GM12878 (cell line): ENCODE data around the gene RBBP4. TPM values are rescaled to one million over a fixed set of nuclear protein-coding genes. Genes with fewer than 3 reads are reported as not detected.
A peak's percentile ranks its signal among the peaks of the same experiment; 100 is the strongest.

Source experiments
- CHD2 ChIP-seq: IDR thresholded peaks from 2 replicates; pipeline ENCODE4 v1.6.1; 2011; ENCODE audit warnings: low read depth, low read length, improper control_type of control experiment, borderline replicate concordance
- CHD4 ChIP-seq: fragments of 200-600 bp; sonication (generic); IDR thresholded peaks from 2 replicates; pipeline ENCODE4 v1.6.1; 2016; ENCODE audit warnings: mild to moderate bottlenecking
- EGR1 ChIP-seq, 2 experiments: IDR thresholded peaks; 1 replicate in 1 of 2; 2 replicates in 1 of 2; pipeline ENCODE4 v1.6.1; 2011 to 2012; ENCODE audit warnings: low read depth in 2 of 2, low read length in 2 of 2, borderline replicate concordance in 1 of 2, mild to moderate bottlenecking in 1 of 2, moderate library complexity in 1 of 2
- IKZF1 ChIP-seq: fragments of 450-650 bp; conservative IDR thresholded peaks from 2 replicates; pipeline ENCODE4 v1.6.1; 2017; ENCODE audit warnings: antibody characterized with exemption, mild to moderate bottlenecking
- IKZF2 ChIP-seq, 2 experiments: fragments of 450-650 bp; IDR thresholded peaks; 2 replicates each; pipeline ENCODE4 v1.6.1; 2017; ENCODE audit warnings: mild to moderate bottlenecking in 2 of 2, moderate library complexity in 2 of 2
- JUNB ChIP-seq: IDR thresholded peaks from 2 replicates; pipeline ENCODE4 v1.6.1; 2016; ENCODE audit warnings: antibody characterized with exemption, mild to moderate bottlenecking
- JUND ChIP-seq: IDR thresholded peaks from 2 replicates; pipeline ENCODE4 v1.6.1; 2012; ENCODE audit warnings: low read depth, mild to moderate bottlenecking, low read length, improper control_type of control experiment, moderate library complexity
- MEF2A ChIP-seq: IDR thresholded peaks from 2 replicates; pipeline ENCODE4 v1.6.1; 2011; ENCODE audit warnings: low read depth, mild to moderate bottlenecking, low read length, moderate library complexity; ENCODE audit not compliant: insufficient read depth
- MEF2B ChIP-seq: fragments of 450-650 bp; IDR thresholded peaks from 2 replicates; pipeline ENCODE4 v1.6.1; 2018; ENCODE audit warnings: mild to moderate bottlenecking, moderate library complexity; ENCODE audit not compliant: partially characterized antibody, poor library complexity, severe bottlenecking
- NFXL1 ChIP-seq: fragments of 450-650 bp; IDR thresholded peaks from 2 replicates; pipeline ENCODE4 v1.6.1; 2017; ENCODE audit warnings: antibody characterized with exemption, mild to moderate bottlenecking, borderline replicate concordance
- NR2C1 ChIP-seq: fragments of 450-650 bp; IDR thresholded peaks from 2 replicates; pipeline ENCODE4 v1.6.1; 2017; ENCODE audit warnings: antibody characterized with exemption, mild to moderate bottlenecking, moderate library complexity
- PML ChIP-seq: IDR thresholded peaks from 2 replicates; pipeline ENCODE4 v1.6.1; 2012; ENCODE audit warnings: low read length, inconsistent platforms
- RAD21 ChIP-seq: IDR thresholded peaks from 2 replicates; pipeline ENCODE4 v1.6.1; 2011; ENCODE audit warnings: mild to moderate bottlenecking, low read depth, low read length, moderate library complexity; ENCODE audit not compliant: insufficient read depth
- STAT3 ChIP-seq: IDR thresholded peaks from 2 replicates; pipeline ENCODE4 v1.6.1; 2011; ENCODE audit warnings: low read depth, low read length, improper control_type of control experiment
- SUZ12 ChIP-seq: fragments of 200-600 bp; sonication (generic); IDR thresholded peaks from one replicate; pipeline ENCODE4 v1.6.1; 2018; ENCODE audit warnings: antibody characterized with exemption, mild to moderate bottlenecking; ENCODE audit not compliant: unreplicated experiment
- TAF1 ChIP-seq: IDR thresholded peaks from 2 replicates; pipeline ENCODE4 v1.6.1; 2011; ENCODE audit warnings: mild to moderate bottlenecking, low read depth, low read length, borderline replicate concordance
- TBL1XR1 ChIP-seq: IDR thresholded peaks from 2 replicates; pipeline ENCODE4 v1.6.1; 2012; ENCODE audit warnings: low read depth, low read length, improper control_type of control experiment
- ZBED1 ChIP-seq: IDR thresholded peaks from 2 replicates; pipeline ENCODE4 v1.6.1; 2016; ENCODE audit warnings: borderline replicate concordance
- ZSCAN29 ChIP-seq: fragments of 450-650 bp; IDR thresholded peaks from 2 replicates; pipeline ENCODE4 v1.6.1; 2017; ENCODE audit warnings: mild to moderate bottlenecking, moderate library complexity
- polyA plus RNA-seq, 11 experiments: library from polyadenylated mRNA; depleted of rRNA in 4 of 11; unstranded in 6 of 11; stranded (reverse) in 5 of 11; fragments of >200 nt; fragmentation: Nextera tagmentation in 4 of 11; fragmentation: Illumina TruSeq in 1 of 11; extraction: Ambion mirVana in 4 of 11; extraction: Trizol in 1 of 11; gene quantifications; 1 replicate in 1 of 11; 2 replicates in 10 of 11; pipeline versions ENCODE4 v1.2.1 to v1.2.3, GENCODE V29; 2011 to 2016; ENCODE audit warnings: inconsistent platforms in 2 of 11, missing spikeins in 2 of 11, low read depth in 1 of 11
- total RNA-seq, 4 experiments: library from RNA; depleted of rRNA in 3 of 4; stranded (reverse); fragments of >200 nt in 3 of 4; fragmentation: Illumina TruSeq in 1 of 4; extraction: Trizol in 1 of 4; gene quantifications; 2 replicates each; pipeline versions ENCODE4 v1.2.1 to v1.2.3, GENCODE V29; 2013 to 2021
- TF ChIP-seq, protein P1 (sequence below): fragments of 450-650 bp; IDR thresholded peaks from 2 replicates; pipeline ENCODE4 v1.6.1; 2018; ENCODE audit warnings: mild to moderate bottlenecking, low read depth, moderate library complexity; ENCODE audit not compliant: partially characterized antibody
- TF ChIP-seq, protein P2 (sequence below): fragments of 450-650 bp; IDR thresholded peaks from 2 replicates; pipeline ENCODE4 v1.6.1; 2016; ENCODE audit warnings: mild to moderate bottlenecking
- TF ChIP-seq, protein P3 (sequence below): IDR thresholded peaks from 2 replicates; pipeline ENCODE4 v1.6.1; 2011; ENCODE audit warnings: low read depth, mild to moderate bottlenecking, low read length, moderate library complexity, borderline replicate concordance; ENCODE audit errors: extremely low read depth
- TF ChIP-seq, protein P4 (sequence below): IDR thresholded peaks from 2 replicates; pipeline ENCODE4 v1.6.1; 2012; ENCODE audit warnings: low read depth, low read length, improper control_type of control experiment
- TF ChIP-seq, protein P5 (sequence below): fragments of 450-650 bp; IDR thresholded peaks from 2 replicates; pipeline ENCODE4 v1.6.1; 2017; ENCODE audit warnings: low read depth, mild to moderate bottlenecking, moderate library complexity

Gene RBBP4
- total and polyA plus RNA-seq, 10 of the 15 experiments (the other 5 are each of a cell fraction or from before 2014, with no cell fraction given) = 120 to 357 (median 231) TPM

DNA sequence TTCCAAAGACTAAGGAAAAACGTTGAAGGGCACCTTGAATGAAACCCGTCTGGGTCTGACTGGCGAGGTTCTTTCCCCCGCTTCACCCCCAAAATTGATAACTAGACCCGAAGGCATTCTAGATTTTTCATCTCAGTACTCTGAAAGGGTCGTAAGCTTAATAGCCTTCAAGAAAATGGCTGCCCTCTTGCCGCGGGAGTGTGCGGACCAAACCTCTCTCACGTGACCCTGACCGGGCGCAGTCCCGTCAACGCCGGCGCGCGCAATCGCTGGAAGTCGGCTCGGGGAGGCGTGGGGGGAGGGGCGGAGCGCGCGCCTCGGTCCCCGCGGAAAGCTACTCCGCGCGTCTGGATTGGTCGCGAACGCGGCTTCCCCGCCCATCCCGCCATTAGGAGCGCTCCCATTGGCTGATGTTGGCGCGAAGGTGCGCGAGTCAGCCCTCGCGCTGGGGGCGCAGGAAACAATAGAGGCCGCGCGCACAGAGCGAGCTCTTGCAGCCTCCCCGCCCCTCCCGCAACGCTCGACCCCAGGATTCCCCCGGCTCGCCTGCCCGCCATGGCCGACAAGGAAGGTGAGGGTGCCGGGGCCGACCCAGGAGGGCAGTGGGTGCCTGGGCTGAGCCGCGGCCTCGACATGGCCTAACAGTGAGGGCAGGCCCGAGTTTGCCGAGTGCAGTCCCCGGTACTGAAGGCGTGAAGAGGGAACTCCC, at the start of gene RBBP4 (continued):
- TF ChIP-seq, protein P1, sequence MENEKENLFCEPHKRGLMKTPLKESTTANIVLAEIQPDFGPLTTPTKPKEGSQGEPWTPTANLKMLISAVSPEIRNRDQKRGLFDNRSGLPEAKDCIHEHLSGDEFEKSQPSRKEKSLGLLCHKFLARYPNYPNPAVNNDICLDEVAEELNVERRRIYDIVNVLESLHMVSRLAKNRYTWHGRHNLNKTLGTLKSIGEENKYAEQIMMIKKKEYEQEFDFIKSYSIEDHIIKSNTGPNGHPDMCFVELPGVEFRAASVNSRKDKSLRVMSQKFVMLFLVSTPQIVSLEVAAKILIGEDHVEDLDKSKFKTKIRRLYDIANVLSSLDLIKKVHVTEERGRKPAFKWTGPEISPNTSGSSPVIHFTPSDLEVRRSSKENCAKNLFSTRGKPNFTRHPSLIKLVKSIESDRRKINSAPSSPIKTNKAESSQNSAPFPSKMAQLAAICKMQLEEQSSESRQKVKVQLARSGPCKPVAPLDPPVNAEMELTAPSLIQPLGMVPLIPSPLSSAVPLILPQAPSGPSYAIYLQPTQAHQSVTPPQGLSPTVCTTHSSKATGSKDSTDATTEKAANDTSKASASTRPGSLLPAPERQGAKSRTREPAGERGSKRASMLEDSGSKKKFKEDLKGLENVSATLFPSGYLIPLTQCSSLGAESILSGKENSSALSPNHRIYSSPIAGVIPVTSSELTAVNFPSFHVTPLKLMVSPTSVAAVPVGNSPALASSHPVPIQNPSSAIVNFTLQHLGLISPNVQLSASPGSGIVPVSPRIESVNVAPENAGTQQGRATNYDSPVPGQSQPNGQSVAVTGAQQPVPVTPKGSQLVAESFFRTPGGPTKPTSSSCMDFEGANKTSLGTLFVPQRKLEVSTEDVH = peak; percentile 34
- TF ChIP-seq RAD21 (no peak), CHD4 (no peak), MEF2A (no peak), MEF2B (peak; percentile 50), STAT3 (0 out of 2 replicates have a peak, but pooled peaks have one; percentile 6), IKZF1 (peak; percentile 58), ZBED1 (no peak), NR2C1 (no peak), EGR1 (IDR thresholded peaks at IDR 0.05; ENCODE audit: borderline replicate concordance in 1 of 2, low read depth in 2 of 2, low read length in 2 of 2) (peak in 1 of 2 experiments; percentile 32; a peak in 1 of 3 replicates), JUNB (no peak), JUND (no peak), CHD2 (peak; percentile 94), PML (peak; percentile 85; the same call in 1 of the 2 replicates), TAF1 (no peak), TBL1XR1 (0 out of 2 replicates have a peak, but pooled peaks have one; percentile 11), IKZF2 (IDR thresholded peaks at IDR 0.05) (no peak; a peak in 2 of 4 replicates), ZSCAN29 (no peak), SUZ12 (no peak), NFXL1 (no peak)
- TF ChIP-seq, protein P2, sequence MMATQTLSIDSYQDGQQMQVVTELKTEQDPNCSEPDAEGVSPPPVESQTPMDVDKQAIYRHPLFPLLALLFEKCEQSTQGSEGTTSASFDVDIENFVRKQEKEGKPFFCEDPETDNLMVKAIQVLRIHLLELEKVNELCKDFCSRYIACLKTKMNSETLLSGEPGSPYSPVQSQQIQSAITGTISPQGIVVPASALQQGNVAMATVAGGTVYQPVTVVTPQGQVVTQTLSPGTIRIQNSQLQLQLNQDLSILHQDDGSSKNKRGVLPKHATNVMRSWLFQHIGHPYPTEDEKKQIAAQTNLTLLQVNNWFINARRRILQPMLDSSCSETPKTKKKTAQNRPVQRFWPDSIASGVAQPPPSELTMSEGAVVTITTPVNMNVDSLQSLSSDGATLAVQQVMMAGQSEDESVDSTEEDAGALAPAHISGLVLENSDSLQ = peak; percentile 54; the same call in 1 of the 2 replicates
- TF ChIP-seq, protein P3, sequence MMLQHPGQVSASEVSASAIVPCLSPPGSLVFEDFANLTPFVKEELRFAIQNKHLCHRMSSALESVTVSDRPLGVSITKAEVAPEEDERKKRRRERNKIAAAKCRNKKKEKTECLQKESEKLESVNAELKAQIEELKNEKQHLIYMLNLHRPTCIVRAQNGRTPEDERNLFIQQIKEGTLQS = peak; percentile 31; the same call in 1 of the 2 replicates
- TF ChIP-seq, protein P4, sequence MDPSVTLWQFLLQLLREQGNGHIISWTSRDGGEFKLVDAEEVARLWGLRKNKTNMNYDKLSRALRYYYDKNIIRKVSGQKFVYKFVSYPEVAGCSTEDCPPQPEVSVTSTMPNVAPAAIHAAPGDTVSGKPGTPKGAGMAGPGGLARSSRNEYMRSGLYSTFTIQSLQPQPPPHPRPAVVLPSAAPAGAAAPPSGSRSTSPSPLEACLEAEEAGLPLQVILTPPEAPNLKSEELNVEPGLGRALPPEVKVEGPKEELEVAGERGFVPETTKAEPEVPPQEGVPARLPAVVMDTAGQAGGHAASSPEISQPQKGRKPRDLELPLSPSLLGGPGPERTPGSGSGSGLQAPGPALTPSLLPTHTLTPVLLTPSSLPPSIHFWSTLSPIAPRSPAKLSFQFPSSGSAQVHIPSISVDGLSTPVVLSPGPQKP = no peak
- TF ChIP-seq, protein P5, sequence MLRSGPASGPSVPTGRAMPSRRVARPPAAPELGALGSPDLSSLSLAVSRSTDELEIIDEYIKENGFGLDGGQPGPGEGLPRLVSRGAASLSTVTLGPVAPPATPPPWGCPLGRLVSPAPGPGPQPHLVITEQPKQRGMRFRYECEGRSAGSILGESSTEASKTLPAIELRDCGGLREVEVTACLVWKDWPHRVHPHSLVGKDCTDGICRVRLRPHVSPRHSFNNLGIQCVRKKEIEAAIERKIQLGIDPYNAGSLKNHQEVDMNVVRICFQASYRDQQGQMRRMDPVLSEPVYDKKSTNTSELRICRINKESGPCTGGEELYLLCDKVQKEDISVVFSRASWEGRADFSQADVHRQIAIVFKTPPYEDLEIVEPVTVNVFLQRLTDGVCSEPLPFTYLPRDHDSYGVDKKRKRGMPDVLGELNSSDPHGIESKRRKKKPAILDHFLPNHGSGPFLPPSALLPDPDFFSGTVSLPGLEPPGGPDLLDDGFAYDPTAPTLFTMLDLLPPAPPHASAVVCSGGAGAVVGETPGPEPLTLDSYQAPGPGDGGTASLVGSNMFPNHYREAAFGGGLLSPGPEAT = peak; percentile 76; the same call in 1 of the 2 replicates
